Measurements from ENCODE around the gene MYO9B. TPM values are rescaled to one million over a fixed set of nuclear protein-coding genes. Genes with fewer than 3 reads are reported as not detected.

Gene MYO9B
- total and polyA plus RNA-seq, 9 of the 15 experiments (the other 6 are each of a cell fraction or from before 2014, with no cell fraction given): 2.4 to 77.6 (median 23.0) TPM

GRCh38 chr19:17235300-17235970, 159.9 kb downstream of the MYO9B start (continued):
- TF ChIP-seq ADNP (tag; IDR thresholded peaks at IDR 0.05) (no peak), NFXL1 (CRISPR knock-in tag; IDR thresholded peaks at IDR 0.05) (no peak), TAF15 (IDR thresholded peaks at IDR 0.05; ENCODE audit: low read depth, low read length) (no peak), PHF21A (IDR thresholded peaks at IDR 0.05; ENCODE audit: borderline replicate concordance, low read depth) (no peak), BMI1 (IDR thresholded peaks at IDR 0.05; ENCODE audit: low read length) (no peak; the same call in 1 of the 2 replicates), GTF2A2 (tag; IDR thresholded peaks at IDR 0.05) (no peak), SRSF3 (IDR thresholded peaks at IDR 0.05; ENCODE audit: insufficient read depth, low read length) (no peak), POLR2AphosphoS5 (IDR thresholded peaks at IDR 0.05; ENCODE audit: control insufficient read depth, insufficient read depth, low read depth, low read length) (no peak), CTBP1 (IDR thresholded peaks at IDR 0.05; ENCODE audit: borderline replicate concordance) (peak; percentile 99), DPF2 (IDR thresholded peaks at IDR 0.05) (0 out of 2 replicates have a peak, but pooled peaks have one; percentile 2), MTF1 (CRISPR knock-in tag; IDR thresholded peaks at IDR 0.05; ENCODE audit: borderline replicate concordance) (no peak), TARDBP (IDR thresholded peaks at IDR 0.05) (peak; percentile 91; the same call in 1 of the 2 replicates), KAT2B (IDR thresholded peaks at IDR 0.05; ENCODE audit: low read depth, low read length) (peak; percentile 52), ZNF717 (CRISPR knock-in tag; IDR thresholded peaks at IDR 0.05) (no peak), RFX5 (IDR thresholded peaks at IDR 0.05; ENCODE audit: low read depth, low read length) (no peak), PRMT5 (CRISPR knock-in tag; IDR thresholded peaks at IDR 0.05) (no peak), HDGF (IDR thresholded peaks at IDR 0.05) (no peak), PHF8 (IDR thresholded peaks at IDR 0.05; ENCODE audit: borderline replicate concordance, low read length) (peak; percentile 58; the same call in 1 of the 2 replicates), CBX5 (IDR thresholded peaks at IDR 0.05; ENCODE audit: borderline replicate concordance, low read depth) (no peak), PHF20 (IDR thresholded peaks at IDR 0.05; ENCODE audit: partially characterized antibody) (no peak), PRPF4 (IDR thresholded peaks at IDR 0.05; ENCODE audit: insufficient read depth, low read depth, low read length, poor library complexity, severe bottlenecking) (no peak), POLR3G (IDR thresholded peaks at IDR 0.05; ENCODE audit: extremely low read depth, insufficient read length, insufficient replicate concordance) (no peak), ZNF511 (CRISPR knock-in tag; IDR thresholded peaks at IDR 0.05) (no peak), ZBTB2 (IDR thresholded peaks at IDR 0.05) (no peak), ZNF3 (CRISPR knock-in tag; IDR thresholded peaks at IDR 0.05) (no peak), C11orf30 (IDR thresholded peaks at IDR 0.05; ENCODE audit: low read depth) (no peak), ZFP36 (IDR thresholded peaks at IDR 0.05; ENCODE audit: low read depth, low read length, partially characterized antibody) (no peak)
- TF ChIP-seq, protein P1, sequence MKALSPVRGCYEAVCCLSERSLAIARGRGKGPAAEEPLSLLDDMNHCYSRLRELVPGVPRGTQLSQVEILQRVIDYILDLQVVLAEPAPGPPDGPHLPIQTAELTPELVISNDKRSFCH (CRISPR knock-in tag; IDR thresholded peaks at IDR 0.05): no peak
- TF ChIP-seq, protein P1 (tag; IDR thresholded peaks at IDR 0.05): peak; percentile 82
- TF ChIP-seq, protein P2, sequence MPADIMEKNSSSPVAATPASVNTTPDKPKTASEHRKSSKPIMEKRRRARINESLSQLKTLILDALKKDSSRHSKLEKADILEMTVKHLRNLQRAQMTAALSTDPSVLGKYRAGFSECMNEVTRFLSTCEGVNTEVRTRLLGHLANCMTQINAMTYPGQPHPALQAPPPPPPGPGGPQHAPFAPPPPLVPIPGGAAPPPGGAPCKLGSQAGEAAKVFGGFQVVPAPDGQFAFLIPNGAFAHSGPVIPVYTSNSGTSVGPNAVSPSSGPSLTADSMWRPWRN (IDR thresholded peaks at IDR 0.05; ENCODE audit: low read depth): no peak
